Neural cell (in vitro differentiated cells): ENCODE results near the gene REEP6. TPM values are rescaled to one million over a fixed set of nuclear protein-coding genes. Genes with fewer than 3 reads are reported as not detected.

Experiments used
- H2AFZ ChIP-seq: fragments of 200-600, 300-800 bp; sonication (generic), shearing (Covaris generic); 2 replicates; pipeline ENCODE4 v1.6.0; 2014; ENCODE audit warnings: low read depth, mild to moderate bottlenecking, antibody characterized with exemption, low read length, moderate library complexity
- H3F3A ChIP-seq: fragments of 200-600 bp; shearing (Covaris generic); 2 replicates; pipeline ENCODE4 v1.6.1; 2016; ENCODE audit warnings: mild to moderate bottlenecking, moderate library complexity, mixed read lengths, antibody characterized with exemption, low read length; ENCODE audit not compliant: insufficient read depth, poor library complexity, severe bottlenecking
- H3K27ac ChIP-seq: fragments of 200-600, 300-800 bp; sonication (generic), shearing (Covaris generic); 2 replicates; pipeline ENCODE4 v1.5.1; 2014; ENCODE audit warnings: mild to moderate bottlenecking, low read length, moderate library complexity
- H3K27me3 ChIP-seq: fragments of 300-800, 200-600 bp; sonication (generic), shearing (Covaris generic); 2 replicates; pipeline ENCODE4 v1.6.0; 2014; ENCODE audit warnings: mild to moderate bottlenecking, low read depth, low read length, moderate library complexity; ENCODE audit not compliant: insufficient read depth
- H3K36me3 ChIP-seq: fragments of 300-800, 200-600 bp; sonication (generic), shearing (Covaris generic); 2 replicates; pipeline ENCODE4 v1.5.1; 2014; ENCODE audit warnings: mild to moderate bottlenecking, antibody characterized with exemption, low read length, moderate library complexity; ENCODE audit not compliant: insufficient read depth
- H3K4me2 ChIP-seq: fragments of 300-800, 200-600 bp; sonication (generic), shearing (Covaris generic); 2 replicates; pipeline ENCODE4 v1.6.0; 2014; ENCODE audit warnings: mild to moderate bottlenecking, low read length
- H3K4me3 ChIP-seq: fragments of 300-800, 200-600 bp; sonication (generic), shearing (Covaris generic); 2 replicates; pipeline ENCODE4 v1.5.1; 2014; ENCODE audit warnings: mild to moderate bottlenecking, low read length, moderate library complexity
- H3K79me2 ChIP-seq: fragments of 200-600 bp; shearing (Covaris generic); replicated peaks from 2 replicates; pipeline ENCODE4 v1.6.0; 2014; ENCODE audit warnings: mild to moderate bottlenecking, low read length, moderate library complexity; ENCODE audit not compliant: insufficient read depth
- H3K9ac ChIP-seq: fragments of 300-800, 200-600 bp; sonication (generic), shearing (Covaris generic); 2 replicates; pipeline ENCODE4 v1.6.1; 2016; ENCODE audit warnings: mild to moderate bottlenecking, low read length, mixed read lengths
- H3K9me2 ChIP-seq: fragments of 200-600 bp; shearing (Covaris generic); 2 replicates; pipeline ENCODE4 v1.6.1; 2016; ENCODE audit warnings: mild to moderate bottlenecking, low read length, mixed read lengths; ENCODE audit not compliant: insufficient read depth
- H3K9me3 ChIP-seq: fragments of 200-600, 300-800 bp; sonication (generic), shearing (Covaris generic); 2 replicates; pipeline ENCODE4 v1.6.1; 2016; ENCODE audit warnings: mild to moderate bottlenecking, mixed run types, low read length, moderate library complexity, mixed read lengths
- H4K20me1 ChIP-seq: fragments of 200-600 bp; shearing (Covaris generic); 2 replicates; pipeline ENCODE4 v1.6.1; 2016; ENCODE audit warnings: mild to moderate bottlenecking, mixed run types; ENCODE audit not compliant: insufficient read depth
- EP300 ChIP-seq: fragments of 450-650 bp; conservative IDR thresholded peaks from 2 replicates; pipeline ENCODE4 v1.6.1; 2014; ENCODE audit warnings: antibody characterized with exemption, mild to moderate bottlenecking, moderate library complexity; ENCODE audit not compliant: poor library complexity, severe bottlenecking
- EZH2 ChIP-seq: fragments of 200-600, 300-800 bp; shearing (Covaris generic), sonication (generic); IDR thresholded peaks from 2 replicates; pipeline ENCODE4 v1.6.1; 2014; ENCODE audit warnings: antibody characterized with exemption, low read length, borderline replicate concordance, mild to moderate bottlenecking; ENCODE audit not compliant: insufficient read depth, poor library complexity, severe bottlenecking
- MXI1 ChIP-seq: fragments of 450-650 bp; conservative IDR thresholded peaks from 2 replicates; pipeline ENCODE4 v1.6.1; 2014; ENCODE audit warnings: antibody characterized with exemption, mild to moderate bottlenecking; ENCODE audit not compliant: poor library complexity, severe bottlenecking
- POLR2AphosphoS5 ChIP-seq: IDR thresholded peaks from 2 replicates; pipeline ENCODE4 v1.6.1; 2012
- RAD21 ChIP-seq: fragments of 450-650 bp; conservative IDR thresholded peaks from 2 replicates; pipeline ENCODE4 v1.6.1; 2014; ENCODE audit warnings: antibody characterized with exemption, mild to moderate bottlenecking, moderate library complexity
- REST ChIP-seq: IDR thresholded peaks from 2 replicates; pipeline ENCODE4 v1.6.1; 2012; ENCODE audit warnings: borderline replicate concordance
- SMC3 ChIP-seq: fragments of 450-650 bp; conservative IDR thresholded peaks from 2 replicates; pipeline ENCODE4 v1.6.1; 2014; ENCODE audit warnings: antibody characterized with exemption, mild to moderate bottlenecking, moderate library complexity; ENCODE audit not compliant: poor library complexity
- TAF1 ChIP-seq: IDR thresholded peaks from 2 replicates; pipeline ENCODE4 v1.6.1; 2012; ENCODE audit warnings: low read depth
- polyA plus RNA-seq: library from polyadenylated mRNA; depleted of rRNA; stranded (reverse); fragments of >200 nt; gene quantifications from 2 replicates; pipeline ENCODE4 v1.2.3, GENCODE V29; 2014
- TF ChIP-seq, protein P1 (sequence below): fragments of 450-650 bp; IDR thresholded peaks from 2 replicates; pipeline ENCODE4 v1.5.1; 2014; ENCODE audit warnings: antibody characterized with exemption, mild to moderate bottlenecking, moderate library complexity; ENCODE audit not compliant: poor library complexity, severe bottlenecking

The REEP6 gene
- polyA plus RNA-seq, 1 donor from 2014 or later, result 10.7 TPM

DNA sequence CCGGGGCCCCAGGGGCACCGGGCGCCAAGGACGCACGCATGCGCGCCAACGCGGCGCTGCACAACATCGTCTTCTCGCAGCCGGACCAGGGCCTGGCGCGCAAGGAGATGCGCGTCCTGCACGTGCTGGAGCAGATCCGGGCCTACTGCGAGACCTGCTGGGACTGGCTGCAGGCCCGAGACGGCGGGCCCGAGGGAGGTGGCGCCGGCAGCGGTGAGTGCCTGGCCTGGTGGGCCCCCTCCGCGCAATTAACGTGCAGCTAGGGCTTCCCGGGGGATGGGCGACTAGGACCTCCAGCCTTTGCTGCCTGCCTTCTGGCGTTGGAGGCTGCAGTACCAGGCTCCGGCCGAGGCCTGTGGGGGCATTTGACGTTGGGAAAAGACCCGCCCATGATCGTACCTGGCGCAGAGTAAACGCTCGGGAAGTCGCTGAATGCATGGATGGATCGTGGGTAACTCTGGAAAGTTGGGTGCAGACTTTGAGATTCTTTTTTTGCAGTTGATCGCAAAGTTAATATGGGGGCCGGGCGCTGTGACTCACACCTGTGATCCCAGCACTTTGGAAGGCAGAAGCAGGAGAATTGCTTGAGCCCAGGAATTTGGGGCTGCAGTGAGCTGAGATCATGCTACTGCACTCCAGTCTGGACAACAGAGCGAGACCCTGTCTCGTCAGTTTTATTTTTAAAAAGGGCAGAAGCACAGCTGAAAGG is 33.8 kb upstream of the REEP6 start:
- Histone ChIP-seq H3F3A (no peaks in the 10 kb centered on the region), H2AFZ (no peak overlapping the region), H3K9me2 (no peaks in the 10 kb centered on the region), H3K4me3 (no peak overlapping the region), H3K9me3 (no peaks in the 10 kb centered on the region), H3K9ac (no peak overlapping the region), H3K27me3 (no peaks in the 10 kb centered on the region), H3K36me3 (peaks cover 23% of the 10 kb centered on the region), H3K27ac (no peak overlapping the region), H3K4me2 (no peak overlapping the region), H4K20me1 (peaks cover 54% of the 10 kb centered on the region), H3K79me2 (peaks cover 42% of the 10 kb centered on the region)
- TF ChIP-seq MXI1 (no peak), REST (no peak), POLR2AphosphoS5 (no peak), EZH2 (no peak), SMC3 (no peak), EP300 (no peak), TAF1 (no peak), RAD21 (no peak)
- TF ChIP-seq, protein P1, sequence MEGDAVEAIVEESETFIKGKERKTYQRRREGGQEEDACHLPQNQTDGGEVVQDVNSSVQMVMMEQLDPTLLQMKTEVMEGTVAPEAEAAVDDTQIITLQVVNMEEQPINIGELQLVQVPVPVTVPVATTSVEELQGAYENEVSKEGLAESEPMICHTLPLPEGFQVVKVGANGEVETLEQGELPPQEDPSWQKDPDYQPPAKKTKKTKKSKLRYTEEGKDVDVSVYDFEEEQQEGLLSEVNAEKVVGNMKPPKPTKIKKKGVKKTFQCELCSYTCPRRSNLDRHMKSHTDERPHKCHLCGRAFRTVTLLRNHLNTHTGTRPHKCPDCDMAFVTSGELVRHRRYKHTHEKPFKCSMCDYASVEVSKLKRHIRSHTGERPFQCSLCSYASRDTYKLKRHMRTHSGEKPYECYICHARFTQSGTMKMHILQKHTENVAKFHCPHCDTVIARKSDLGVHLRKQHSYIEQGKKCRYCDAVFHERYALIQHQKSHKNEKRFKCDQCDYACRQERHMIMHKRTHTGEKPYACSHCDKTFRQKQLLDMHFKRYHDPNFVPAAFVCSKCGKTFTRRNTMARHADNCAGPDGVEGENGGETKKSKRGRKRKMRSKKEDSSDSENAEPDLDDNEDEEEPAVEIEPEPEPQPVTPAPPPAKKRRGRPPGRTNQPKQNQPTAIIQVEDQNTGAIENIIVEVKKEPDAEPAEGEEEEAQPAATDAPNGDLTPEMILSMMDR, result no peak

GRCh38 chr19:1457892-1458291 is 33.1 kb upstream of the REEP6 start:
- Histone ChIP-seq H3K36me3 (peaks cover 23% of the 10 kb centered on the region), H4K20me1 (peaks cover 54% of the 10 kb centered on the region), H2AFZ (no peak overlapping the region), H3K9ac (no peak overlapping the region), H3F3A (no peaks in the 10 kb centered on the region), H3K79me2 (peaks cover 35% of the 10 kb centered on the region), H3K9me3 (no peaks in the 10 kb centered on the region), H3K27ac (no peak overlapping the region), H3K4me3 (no peak overlapping the region), H3K9me2 (no peaks in the 10 kb centered on the region), H3K27me3 (no peaks in the 10 kb centered on the region), H3K4me2 (no peak overlapping the region)
- no peak for TF ChIP-seq RAD21
- TF ChIP-seq SMC3, result no peak
- TF ChIP-seq POLR2AphosphoS5, result no peak
